Measurements from ENCODE around the gene ABCA1.

The ABCA1 gene

DNA sequence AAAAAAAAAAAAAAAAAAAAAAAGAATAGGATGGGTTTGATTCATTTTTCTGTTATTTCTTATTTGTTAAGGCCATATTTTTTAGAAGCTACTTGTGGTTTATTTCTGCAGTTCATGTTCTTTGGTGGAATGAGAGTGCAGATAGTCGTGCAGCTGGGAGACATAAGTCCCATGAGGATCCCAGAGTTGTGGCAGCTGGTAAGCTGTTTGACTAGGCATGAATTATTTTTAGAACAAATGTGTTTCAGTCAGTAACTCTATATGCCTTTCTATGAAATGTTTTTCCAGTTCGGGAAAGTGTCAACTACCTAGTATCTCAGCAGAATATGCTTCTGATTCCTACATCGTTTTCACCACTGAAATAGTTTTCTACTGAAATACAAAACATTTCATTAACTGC lies 169.0 kb downstream of the ABCA1 start:
- DNase-seq (ENCODE audit: low spot score): no peak

DNA sequence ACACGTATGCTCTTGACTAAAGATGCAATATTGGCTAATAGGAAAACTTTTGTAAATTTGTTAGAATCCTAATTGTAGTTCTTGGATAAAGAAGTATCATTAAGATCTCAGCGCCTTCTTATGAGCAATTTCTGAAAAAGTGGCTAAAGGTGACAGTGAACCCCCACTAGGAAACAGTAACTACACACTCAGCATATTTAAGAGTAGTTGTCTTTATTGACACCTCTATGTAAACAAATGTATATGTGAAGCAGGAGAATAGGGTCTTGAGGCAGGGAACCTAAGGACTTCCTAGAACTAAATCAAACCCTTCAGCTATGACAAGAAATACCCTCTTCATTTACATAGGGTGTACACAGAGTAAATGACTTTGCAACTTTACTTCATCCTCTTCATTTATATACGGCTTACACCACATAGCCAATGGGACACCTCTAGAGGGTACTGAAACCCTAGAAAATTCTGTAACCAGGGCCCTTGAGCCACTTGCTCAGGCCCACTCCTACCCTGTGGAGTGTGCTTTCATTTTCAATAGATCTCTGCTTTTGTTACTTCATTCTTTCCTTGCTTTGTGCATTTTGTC lies 177.7 kb downstream of the ABCA1 start:
- no peak for DNase-seq (ENCODE audit: low spot score)

DNA sequence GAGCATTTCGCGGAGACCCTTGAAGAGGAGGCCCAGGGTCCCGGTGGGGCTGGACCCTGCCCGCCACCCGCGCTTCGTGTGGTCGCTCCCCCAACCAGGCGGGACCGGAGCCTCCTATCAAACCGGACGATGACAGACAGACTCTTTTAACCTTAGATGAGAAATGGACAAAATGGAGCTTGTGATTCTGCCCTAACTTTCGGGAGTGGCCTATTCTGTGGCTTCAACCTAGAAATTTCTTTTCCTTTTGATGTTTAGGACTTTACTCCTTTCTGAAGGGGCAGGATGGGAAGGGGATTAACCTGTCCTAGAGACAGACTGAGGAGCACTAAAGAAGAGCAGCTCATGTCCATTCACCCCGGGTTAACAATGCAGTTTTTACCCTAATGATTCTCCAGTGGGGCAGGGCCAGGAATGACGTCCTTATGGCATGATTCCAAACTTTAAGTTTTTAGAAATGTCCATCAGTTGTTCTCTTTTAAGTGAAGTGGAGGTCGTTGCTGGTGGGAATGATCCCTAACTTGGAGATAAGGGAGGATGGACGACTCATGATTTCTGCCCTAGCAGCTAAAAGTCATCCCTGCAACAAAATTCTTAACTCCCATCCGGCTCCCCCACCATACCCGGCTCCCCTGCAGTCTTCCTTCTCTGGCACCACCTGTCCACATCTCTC lies 179.5 kb downstream of the ABCA1 start:
- DNase-seq (ENCODE audit: low spot score): peak; percentile 43

DNA sequence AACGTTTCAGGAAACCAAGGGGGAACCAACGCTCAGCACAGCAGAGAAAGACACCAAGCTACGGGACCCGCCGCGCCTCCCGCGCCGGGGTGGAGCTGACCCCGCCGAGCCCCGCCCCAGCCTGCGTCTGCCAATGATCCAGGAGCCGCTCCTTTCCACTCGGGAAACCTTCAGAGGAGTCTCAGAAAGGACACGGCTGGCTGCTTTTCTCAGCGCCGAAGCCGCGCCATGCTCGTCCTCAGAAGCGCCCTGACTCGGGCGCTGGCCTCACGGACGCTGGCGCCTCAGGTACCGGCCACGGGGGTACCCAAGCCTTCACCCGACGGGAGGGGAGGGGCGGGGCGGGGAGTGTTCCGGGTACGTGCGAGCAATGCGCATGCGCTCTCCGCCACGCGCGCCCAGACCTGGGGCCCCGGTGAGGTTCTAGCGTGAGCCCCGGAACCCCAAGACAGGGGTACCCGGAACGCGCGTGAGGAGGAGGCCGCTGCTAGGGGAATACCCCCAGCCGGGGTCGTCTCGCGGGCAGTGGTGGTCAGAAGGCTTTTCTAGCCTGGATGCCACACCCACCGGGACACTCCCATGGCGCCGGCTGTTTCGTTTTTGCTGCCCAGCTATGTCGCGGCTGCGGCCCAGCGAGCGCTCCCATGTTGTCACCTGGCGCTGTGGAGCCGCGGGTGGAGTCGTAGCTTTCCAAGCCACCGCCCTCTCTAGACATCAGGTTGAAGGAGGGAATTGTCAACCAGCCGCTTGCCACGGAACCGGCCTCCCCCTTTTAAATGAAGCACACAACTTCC lies 180.2 kb downstream of the ABCA1 start, which contains the start of gene NIPSNAP3A:
NIPSNAP3A (plus strand) TSS at position 119 of the 794 bp plus-strand sequence; CDS start at position 229, 110 bp downstream.
- DNase-seq (ENCODE audit: low spot score): peak; percentile 89

DNA sequence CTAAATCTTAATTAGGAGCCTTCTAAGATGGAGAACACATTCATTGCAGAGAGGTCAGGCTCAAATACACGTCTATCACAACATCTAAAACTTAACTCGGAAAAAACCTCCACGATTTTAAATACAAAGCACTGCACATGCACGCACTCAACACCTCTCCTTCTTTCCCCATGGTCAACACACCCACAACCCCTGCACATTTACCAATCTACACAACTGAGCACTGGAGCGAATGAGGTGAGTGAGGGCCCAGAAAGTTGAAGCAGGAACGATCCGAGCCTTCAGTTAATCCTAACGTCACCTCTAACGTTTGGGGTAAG lies 180.8 kb downstream of the ABCA1 start:
- DNase-seq (ENCODE audit: low spot score): no peak

DNA sequence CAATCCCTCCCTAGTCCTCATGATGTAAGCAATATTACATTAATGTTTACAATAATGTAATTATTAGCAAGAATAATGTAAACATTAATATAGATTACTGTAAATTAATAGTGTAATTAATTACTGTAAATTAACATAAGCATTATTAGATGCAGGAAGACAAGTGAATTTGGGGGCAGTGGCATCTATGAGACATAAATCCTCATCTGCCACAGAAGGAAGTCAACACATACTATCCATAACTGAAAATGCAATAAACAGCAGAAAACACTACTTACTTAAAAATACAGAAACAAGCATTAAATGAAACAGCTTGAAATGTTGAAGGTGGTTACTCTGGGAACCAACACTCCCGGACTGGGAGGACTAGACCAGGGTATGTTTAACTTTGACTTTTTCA lies 181.2 kb downstream of the ABCA1 start:
- no peak for DNase-seq (ENCODE audit: low spot score)

DNA sequence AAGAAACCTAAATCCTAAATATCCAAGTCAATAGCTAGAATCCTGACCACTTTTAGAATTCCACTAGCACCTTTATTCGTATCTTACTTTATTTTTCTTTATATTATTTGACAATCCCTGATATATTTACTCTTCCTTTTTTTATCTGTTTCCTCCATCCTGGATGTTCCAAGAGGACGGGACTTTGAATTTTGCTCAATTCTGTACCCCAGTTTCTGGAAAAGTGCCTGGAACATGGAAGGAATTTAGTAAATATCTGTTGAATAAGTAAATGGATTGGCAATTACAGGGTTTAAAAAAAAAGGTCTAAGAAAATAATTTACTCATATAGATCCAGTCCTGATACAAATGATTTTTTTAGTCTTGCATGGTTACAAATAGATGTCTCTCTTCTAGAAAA lies 181.7 kb downstream of the ABCA1 start:
- no peak for DNase-seq (ENCODE audit: low spot score)

DNA sequence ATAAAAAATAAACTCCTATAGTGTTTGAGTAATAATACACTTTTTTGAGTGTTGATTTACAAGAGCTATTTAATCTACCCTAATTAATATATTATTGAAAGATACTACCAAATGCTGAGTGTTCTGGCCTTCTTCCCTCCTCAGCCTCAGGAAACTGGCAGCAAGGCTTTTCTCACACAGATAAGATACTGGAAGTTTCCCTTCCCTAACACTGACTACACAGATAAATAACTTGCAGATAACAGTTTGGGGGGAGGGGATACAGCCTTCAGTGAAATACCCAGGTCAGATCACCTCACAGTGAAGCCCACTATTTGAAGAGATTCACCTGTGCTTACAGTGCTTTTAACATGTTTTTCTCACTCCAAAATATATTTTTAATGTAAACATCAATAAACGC lies 182.1 kb downstream of the ABCA1 start:
- no peak for DNase-seq (ENCODE audit: low spot score)

DNA sequence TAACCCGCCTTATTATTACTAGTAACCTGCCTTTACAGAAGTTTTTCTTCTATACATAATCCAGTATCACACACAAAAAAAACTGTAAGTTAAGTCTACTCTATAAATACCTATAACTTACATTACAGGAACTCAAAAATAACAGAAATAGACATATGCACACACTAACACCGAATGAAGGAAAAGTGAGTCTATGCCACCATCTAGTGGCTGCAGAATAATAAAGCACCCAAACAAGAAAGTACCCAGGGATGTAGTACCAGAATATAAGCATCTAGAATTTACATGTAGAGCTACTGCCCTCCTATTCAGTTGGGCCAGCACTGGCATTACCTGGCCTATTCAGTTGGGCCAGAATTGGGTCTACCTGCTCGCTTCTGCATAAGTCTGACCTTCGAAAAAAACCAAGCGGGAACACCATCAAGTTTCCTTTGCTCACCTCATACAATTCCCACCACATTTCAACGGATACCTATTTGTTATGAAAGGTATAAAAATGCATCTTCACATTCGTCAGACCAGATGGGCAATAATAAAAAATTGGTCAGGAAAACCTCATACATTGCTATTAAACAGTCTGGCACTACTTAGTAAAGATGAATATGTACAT lies 184.5 kb downstream of the ABCA1 start:
- peak; percentile 53 for DNase-seq (ENCODE audit: low spot score)

DNA sequence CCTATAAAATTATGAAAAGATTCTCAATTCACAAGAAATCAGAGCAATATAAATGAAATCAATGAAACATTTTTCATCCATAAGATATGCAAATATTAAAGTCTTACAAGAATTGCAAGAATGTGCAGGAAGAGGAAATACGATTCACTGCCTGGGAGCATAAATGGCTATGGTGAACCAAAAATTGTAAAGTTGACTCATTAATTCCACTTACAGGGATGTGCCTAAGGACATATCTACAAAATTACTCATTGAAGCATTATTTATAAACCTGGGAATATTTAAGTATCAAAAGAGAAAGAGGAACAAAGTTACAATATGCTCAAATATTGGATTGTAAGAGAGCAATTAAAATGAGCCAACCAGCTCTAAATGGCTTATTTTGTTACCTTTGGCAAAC lies 187.3 kb downstream of the ABCA1 start:
- DNase-seq (ENCODE audit: low spot score): peak; percentile 50

DNA sequence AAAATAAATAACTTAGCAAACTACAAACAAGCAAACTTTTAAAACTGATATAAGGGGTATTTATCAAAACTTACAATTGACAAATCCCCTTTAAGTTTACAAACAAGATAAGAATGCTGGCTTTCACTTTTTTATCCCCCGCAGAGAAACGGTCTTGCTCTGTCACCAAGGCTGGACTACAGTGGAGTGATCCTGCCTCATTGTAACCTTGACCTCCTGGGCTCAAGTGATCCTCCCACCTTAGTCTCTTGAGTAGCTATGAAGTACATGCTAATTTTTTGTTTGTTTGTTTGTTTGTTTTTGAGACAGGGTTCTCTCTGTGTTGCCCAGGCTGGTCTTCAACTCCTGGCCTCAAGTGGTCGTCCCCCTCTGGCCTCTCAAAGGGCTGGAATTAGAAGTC lies 189.5 kb downstream of the ABCA1 start:
- DNase-seq (ENCODE audit: low spot score): no peak
